ENCODE results near the gene ZDHHC19. TPM values are rescaled to one million over a fixed set of nuclear protein-coding genes. Genes with fewer than 3 reads are reported as not detected.

Gene ZDHHC19
- total RNA-seq, 1 donor from 2014 or later: not detected

DNA sequence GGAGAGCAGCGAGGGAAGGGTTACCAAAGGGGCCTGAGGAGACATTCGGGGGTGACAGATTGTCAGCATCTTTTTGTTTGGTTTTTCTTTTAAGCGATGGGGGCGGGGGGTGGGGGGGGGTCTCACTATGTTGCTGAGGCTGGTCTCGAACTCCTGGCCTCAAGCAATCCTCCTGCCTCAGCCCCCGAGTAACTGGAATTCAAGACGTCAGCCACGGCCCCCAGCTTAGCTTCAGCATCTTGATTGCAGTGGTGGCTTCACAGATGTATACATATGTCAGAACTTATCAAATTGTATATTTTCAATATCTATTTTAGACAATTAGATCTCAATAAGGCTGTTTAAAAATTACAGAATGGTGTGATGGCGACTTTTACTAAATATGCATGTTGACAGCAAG is 30.9 kb downstream of the ZDHHC19 start:
- intact Hi-C loops (cut with DNase I): no loop called here
- Histone ChIP-seq H3K4me1 (no peaks in the 10 kb centered on the region), H3K27me3 (no peaks in the 10 kb centered on the region), H3K4me3 (no peak overlapping the region), H3K9me3 (no peaks in the 10 kb centered on the region), H3K27ac (peak overlapping the region; percentile 55), H3K36me3 (no peaks in the 10 kb centered on the region)
- ATAC-seq (no peak), DNase-seq (no peak)
- no peak for TF ChIP-seq CTCF (IDR thresholded peaks at IDR 0.05)

- no peak overlapping the region for H3K4me3 ChIP-seq
- intact Hi-C loops (cut with DNase I): no loop called here
- peak overlapping the region; percentile 55 for H3K27ac ChIP-seq
- ATAC-seq (peak; percentile 65), DNase-seq (no peak)
- H3K4me1 ChIP-seq: no peaks in the 10 kb centered on the region
- no peak for TF ChIP-seq CTCF (IDR thresholded peaks at IDR 0.05)
- H3K27me3 ChIP-seq: no peaks in the 10 kb centered on the region
- no peaks in the 10 kb centered on the region for H3K36me3 ChIP-seq
- H3K9me3 ChIP-seq: no peaks in the 10 kb centered on the region
Observed at GRCh38 chr3:196179380-196180308, 31.6 kb downstream of the ZDHHC19 start.

DNA sequence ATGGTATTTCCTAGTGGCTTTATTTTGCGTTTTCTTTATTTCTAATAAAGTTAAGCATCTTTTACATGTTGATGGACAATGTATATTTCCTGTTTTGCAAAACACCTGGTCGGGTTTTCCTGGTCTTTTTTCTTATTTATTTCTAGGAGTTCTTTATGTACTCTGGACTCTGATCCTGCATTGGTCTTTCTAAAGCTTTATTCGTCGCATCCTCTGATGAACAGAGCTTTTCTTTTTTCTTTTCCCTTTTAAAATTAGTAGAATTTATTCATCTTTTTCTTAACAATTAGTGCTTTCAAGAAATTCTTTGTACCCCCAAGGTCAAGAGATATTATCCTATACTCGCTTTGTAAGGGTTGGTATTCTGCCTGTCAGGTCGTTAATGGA is 32.2 kb downstream of the ZDHHC19 start:
- no peaks in the 10 kb centered on the region for H3K27me3 ChIP-seq
- ATAC-seq (no peak), DNase-seq (no peak)
- no peaks in the 10 kb centered on the region for H3K9me3 ChIP-seq
- peak overlapping the region; percentile 55 for H3K27ac ChIP-seq
- no peak overlapping the region for H3K4me3 ChIP-seq
- TF ChIP-seq CTCF (IDR thresholded peaks at IDR 0.05): no peak
- no peaks in the 10 kb centered on the region for H3K4me1 ChIP-seq
- H3K36me3 ChIP-seq: no peaks in the 10 kb centered on the region
- intact Hi-C loops (cut with DNase I): no loop called here

DNA sequence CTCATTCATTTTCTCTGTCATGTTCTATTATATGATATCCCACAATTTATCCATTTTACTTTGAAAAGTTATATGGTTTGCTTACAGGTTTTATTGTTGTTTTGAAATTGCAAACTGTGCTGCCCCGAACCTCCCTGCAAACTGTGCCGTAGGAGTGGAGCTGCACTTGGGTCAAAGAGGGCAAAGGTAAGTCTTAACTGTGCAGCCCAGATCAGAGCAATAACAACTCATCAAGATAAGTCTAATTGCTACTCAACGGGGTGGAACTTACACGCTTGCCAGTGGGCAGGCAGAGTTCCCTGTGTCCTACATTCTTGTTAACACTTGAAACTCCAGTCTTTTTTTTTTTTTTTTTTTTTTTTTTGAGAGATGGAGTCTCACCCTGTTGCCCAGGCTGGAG is 33.2 kb downstream of the ZDHHC19 start:
- TF ChIP-seq CTCF (IDR thresholded peaks at IDR 0.05): no peak
- ATAC-seq (no peak), DNase-seq (no peak)
- Histone ChIP-seq H3K27ac (no peak overlapping the region), H3K4me1 (no peaks in the 10 kb centered on the region), H3K9me3 (no peaks in the 10 kb centered on the region), H3K4me3 (no peak overlapping the region), H3K27me3 (no peaks in the 10 kb centered on the region), H3K36me3 (no peaks in the 10 kb centered on the region)
- intact Hi-C loops (cut with DNase I): no loop called here

GRCh38 chr3:196177567-196177966 is 33.6 kb downstream of the ZDHHC19 start:
- DNase-seq (no peak), ATAC-seq (no peak)
- intact Hi-C loops (cut with DNase I): no loop called here

More at GRCh38 chr3:196177567-196177966, 33.6 kb downstream of the ZDHHC19 start:
- no peaks in the 10 kb centered on the region for H3K36me3 ChIP-seq
- H3K27ac ChIP-seq: no peak overlapping the region
- no peak for TF ChIP-seq CTCF (IDR thresholded peaks at IDR 0.05)
- no peaks in the 10 kb centered on the region for H3K9me3 ChIP-seq
- H3K4me1 ChIP-seq: no peaks in the 10 kb centered on the region
- H3K4me3 ChIP-seq: no peak overlapping the region
- no peaks in the 10 kb centered on the region for H3K27me3 ChIP-seq

Data from upper lobe of right lung (tissue), 1 donor.